ENCODE data around the gene APBA2.

Gene APBA2

DNA sequence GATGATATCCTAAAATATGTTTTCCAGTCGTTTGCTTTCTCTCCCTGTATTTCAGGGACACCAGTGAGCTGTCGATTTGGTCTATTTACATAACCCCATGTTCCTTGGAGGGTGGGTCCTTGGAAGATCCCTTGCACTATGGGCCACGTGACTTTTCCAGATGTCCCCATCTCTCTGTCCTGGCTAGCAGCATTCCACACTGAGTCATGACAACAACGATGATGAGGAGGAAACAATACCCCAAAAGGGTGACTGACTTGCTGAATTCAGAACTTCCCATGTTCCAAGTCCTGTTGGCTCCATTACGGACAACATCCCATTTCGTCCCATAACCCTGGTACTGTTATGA, 249.5 kb downstream of the APBA2 start:
- Histone ChIP-seq H3K79me2 (ENCODE audit: insufficient read depth, low read length) (no peaks in the 10 kb centered on the region), H3K9me3 (ENCODE audit: insufficient read depth, low read depth, low read length) (no peaks in the 10 kb centered on the region), H3K9ac (ENCODE audit: low read depth, low read length, poor library complexity, severe bottlenecking) (no peak overlapping the region), H3K36me3 (ENCODE audit: insufficient read depth, low read length) (no peaks in the 10 kb centered on the region), H3K4me2 (ENCODE audit: low read depth, low read length, poor library complexity, severe bottlenecking) (no peak overlapping the region), H3K27me3 (ENCODE audit: insufficient read depth, low read length, poor library complexity, severe bottlenecking) (no peaks in the 10 kb centered on the region), H3K4me3 (ENCODE audit: low read length, poor library complexity, severe bottlenecking) (no peak overlapping the region), H2AFZ (ENCODE audit: low read length) (no peak overlapping the region), H3K4me1 (ENCODE audit: insufficient read depth, low read length, poor library complexity, severe bottlenecking) (no peaks in the 10 kb centered on the region), H3K9me2 (replicated peaks; ENCODE audit: low read depth, low read length) (no peaks in the 10 kb centered on the region), H3F3A (ENCODE audit: low read depth) (no peaks in the 10 kb centered on the region), H4K20me1 (ENCODE audit: insufficient read depth, low read length, poor library complexity, severe bottlenecking) (no peaks in the 10 kb centered on the region)
- no peak for TF ChIP-seq EZH2phosphoT487 (IDR thresholded peaks at IDR 0.05; ENCODE audit: borderline replicate concordance)
- TF ChIP-seq, protein P1, sequence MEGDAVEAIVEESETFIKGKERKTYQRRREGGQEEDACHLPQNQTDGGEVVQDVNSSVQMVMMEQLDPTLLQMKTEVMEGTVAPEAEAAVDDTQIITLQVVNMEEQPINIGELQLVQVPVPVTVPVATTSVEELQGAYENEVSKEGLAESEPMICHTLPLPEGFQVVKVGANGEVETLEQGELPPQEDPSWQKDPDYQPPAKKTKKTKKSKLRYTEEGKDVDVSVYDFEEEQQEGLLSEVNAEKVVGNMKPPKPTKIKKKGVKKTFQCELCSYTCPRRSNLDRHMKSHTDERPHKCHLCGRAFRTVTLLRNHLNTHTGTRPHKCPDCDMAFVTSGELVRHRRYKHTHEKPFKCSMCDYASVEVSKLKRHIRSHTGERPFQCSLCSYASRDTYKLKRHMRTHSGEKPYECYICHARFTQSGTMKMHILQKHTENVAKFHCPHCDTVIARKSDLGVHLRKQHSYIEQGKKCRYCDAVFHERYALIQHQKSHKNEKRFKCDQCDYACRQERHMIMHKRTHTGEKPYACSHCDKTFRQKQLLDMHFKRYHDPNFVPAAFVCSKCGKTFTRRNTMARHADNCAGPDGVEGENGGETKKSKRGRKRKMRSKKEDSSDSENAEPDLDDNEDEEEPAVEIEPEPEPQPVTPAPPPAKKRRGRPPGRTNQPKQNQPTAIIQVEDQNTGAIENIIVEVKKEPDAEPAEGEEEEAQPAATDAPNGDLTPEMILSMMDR (conservative IDR thresholded peaks at IDR 0.05; ENCODE audit: low read length): no peak

DNA sequence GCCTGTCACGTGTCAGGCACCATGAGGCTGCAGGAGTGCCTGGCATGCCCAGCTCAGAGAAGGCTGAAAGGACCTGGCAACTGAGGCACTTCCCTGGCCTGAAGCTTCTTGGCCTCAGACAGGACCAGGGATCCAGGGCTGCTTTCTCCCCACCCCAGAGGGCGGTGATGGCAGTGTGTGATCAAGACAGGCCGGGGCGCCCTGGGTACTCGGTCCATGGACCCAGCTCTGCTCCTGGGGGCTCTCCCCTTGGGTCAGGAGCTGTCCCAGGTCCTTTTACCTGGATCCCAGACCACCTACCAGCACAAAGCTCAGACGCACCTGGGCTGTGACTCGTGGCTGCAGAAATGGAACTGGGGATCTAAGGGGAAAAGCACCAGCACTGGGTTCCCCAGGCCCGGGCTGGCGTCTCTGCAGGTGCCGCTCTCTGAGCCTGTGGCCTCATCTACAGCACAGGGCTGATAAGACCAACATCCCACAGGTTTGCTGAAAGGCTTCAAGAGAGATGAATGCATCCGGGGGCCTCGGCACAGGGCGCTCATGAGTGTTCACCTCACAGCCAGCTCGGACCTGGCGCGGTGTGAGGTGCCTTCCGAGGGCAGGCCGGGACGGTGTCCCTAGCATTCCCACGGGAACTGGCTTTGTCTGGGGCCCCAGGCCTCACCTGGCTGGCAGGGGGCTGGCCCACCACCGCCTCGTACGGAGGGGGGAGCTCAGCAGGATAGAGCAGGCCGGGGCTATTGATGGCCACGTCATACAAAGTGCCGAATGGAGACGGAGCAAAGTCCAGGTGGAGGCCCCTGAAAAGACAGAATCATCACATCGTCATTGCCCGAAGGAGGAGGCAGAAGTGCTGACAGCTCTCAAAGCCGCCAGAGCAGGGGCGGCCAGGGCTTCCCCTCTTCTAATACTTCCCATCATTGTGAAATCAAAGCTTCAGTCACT, 250.2 kb downstream of the APBA2 start:
- Histone ChIP-seq H3K36me3 (ENCODE audit: insufficient read depth, low read length) (no peaks in the 10 kb centered on the region), H3K79me2 (ENCODE audit: insufficient read depth, low read length) (no peaks in the 10 kb centered on the region), H3K27me3 (ENCODE audit: insufficient read depth, low read length, poor library complexity, severe bottlenecking) (no peaks in the 10 kb centered on the region), H4K20me1 (ENCODE audit: insufficient read depth, low read length, poor library complexity, severe bottlenecking) (no peaks in the 10 kb centered on the region), H3F3A (ENCODE audit: low read depth) (no peaks in the 10 kb centered on the region), H3K9me3 (ENCODE audit: insufficient read depth, low read depth, low read length) (no peaks in the 10 kb centered on the region), H2AFZ (ENCODE audit: low read length) (no peak overlapping the region), H3K9me2 (replicated peaks; ENCODE audit: low read depth, low read length) (no peaks in the 10 kb centered on the region), H3K4me2 (ENCODE audit: low read depth, low read length, poor library complexity, severe bottlenecking) (no peak overlapping the region), H3K4me1 (ENCODE audit: insufficient read depth, low read length, poor library complexity, severe bottlenecking) (peaks cover under 1% of the 10 kb centered on the region), H3K9ac (ENCODE audit: low read depth, low read length, poor library complexity, severe bottlenecking) (no peak overlapping the region), H3K4me3 (ENCODE audit: low read length, poor library complexity, severe bottlenecking) (no peak overlapping the region)
- no peak for TF ChIP-seq EZH2phosphoT487 (IDR thresholded peaks at IDR 0.05; ENCODE audit: borderline replicate concordance)
- TF ChIP-seq, protein P1 (conservative IDR thresholded peaks at IDR 0.05; ENCODE audit: low read length): no peak

DNA sequence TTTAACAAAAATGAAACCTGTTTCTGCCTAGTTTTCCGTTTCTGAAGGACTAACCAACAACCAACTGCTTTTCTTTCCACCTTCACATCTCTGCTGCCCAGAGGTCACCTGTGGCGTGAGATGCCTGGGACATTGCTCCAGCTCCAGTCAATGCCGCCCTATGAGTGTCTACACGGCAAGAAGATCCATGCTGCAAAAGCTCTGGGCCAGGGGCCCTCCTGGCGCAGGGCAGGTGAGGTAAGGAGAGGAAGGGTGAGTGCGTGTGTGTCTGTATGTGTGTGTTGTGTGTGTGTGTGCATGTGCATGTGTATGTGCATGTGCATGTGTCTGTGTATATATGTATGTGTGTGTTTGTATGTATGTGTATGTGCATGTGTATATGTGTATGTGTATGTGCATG, 252.5 kb downstream of the APBA2 start:
- H3K79me2 ChIP-seq (ENCODE audit: insufficient read depth, low read length): no peaks in the 10 kb centered on the region
- H2AFZ ChIP-seq (ENCODE audit: low read length): no peak overlapping the region
- no peaks in the 10 kb centered on the region for H3K36me3 ChIP-seq (ENCODE audit: insufficient read depth, low read length)
- no peaks in the 10 kb centered on the region for H3K27me3 ChIP-seq (ENCODE audit: insufficient read depth, low read length, poor library complexity, severe bottlenecking)
- H3K4me1 ChIP-seq (ENCODE audit: insufficient read depth, low read length, poor library complexity, severe bottlenecking): peaks cover 3% of the 10 kb centered on the region
- H3K4me2 ChIP-seq (ENCODE audit: low read depth, low read length, poor library complexity, severe bottlenecking): no peak overlapping the region
- no peaks in the 10 kb centered on the region for H4K20me1 ChIP-seq (ENCODE audit: insufficient read depth, low read length, poor library complexity, severe bottlenecking)
- no peak for TF ChIP-seq EZH2phosphoT487 (IDR thresholded peaks at IDR 0.05; ENCODE audit: borderline replicate concordance)
- TF ChIP-seq, protein P1 (conservative IDR thresholded peaks at IDR 0.05; ENCODE audit: low read length): no peak
- H3F3A ChIP-seq (ENCODE audit: low read depth): no peaks in the 10 kb centered on the region
- no peaks in the 10 kb centered on the region for H3K9me3 ChIP-seq (ENCODE audit: insufficient read depth, low read depth, low read length)
- no peaks in the 10 kb centered on the region for H3K9me2 ChIP-seq (replicated peaks; ENCODE audit: low read depth, low read length)
- H3K4me3 ChIP-seq (ENCODE audit: low read length, poor library complexity, severe bottlenecking): no peak overlapping the region
- no peak overlapping the region for H3K9ac ChIP-seq (ENCODE audit: low read depth, low read length, poor library complexity, severe bottlenecking)
